HCT116 (cell line): ENCODE measurements around the gene STRC. TPM values are rescaled to one million over a fixed set of nuclear protein-coding genes. Genes with fewer than 3 reads are reported as not detected.
"Not testable (repeated sequence)": the region's sequence is repeated elsewhere in the genome, so short reads cannot be mapped to it uniquely, and the experiment has no call there.

Experiments
- ATAC-seq: fragments of 200-7000 bp; cut with Tn5 transposase; 2 replicates; pipeline ENCODE4 v1.9.1; 2020; ENCODE audit warnings: mild to moderate bottlenecking, moderate library complexity
- Bru-seq: library from RNA; stranded (reverse); fragments of 400-500 nt; gene quantifications from one replicate; lab custom pipeline; 2021; lab: Mats Ljungman, UMichigan
- BruChase-seq, 2 experiments: library from RNA; stranded (reverse); fragments of 400-500 nt; gene quantifications; one replicate each; lab custom pipeline; 2021; lab: Mats Ljungman, UMichigan
- BruUV-seq: library from RNA; stranded (reverse); fragments of 400-500 nt; replicated peaks from 2 replicates; lab custom pipeline; 2021; lab: Mats Ljungman, UMichigan
- CTCF ChIA-PET: fragments of 300-600 bp; sonication (Branson Sonifier 250); formaldehyde crosslinking; loops from one replicate; lab custom pipeline; 2021; ENCODE audit warnings: antibody characterized with exemption; lab: Charles Lee
- POLR2A ChIA-PET: fragments of 300-600, 350-600 bp; sonication (Branson Sonifier 250); formaldehyde crosslinking; loops from one replicate; lab custom pipeline; 2021; ENCODE audit warnings: antibody characterized with exemption; lab: Charles Lee
- RAD21 ChIA-PET, 2 experiments: fragments of 300-600 bp; sonication (Branson Sonifier 250); formaldehyde crosslinking; loops; one replicate each; lab custom pipeline; 2023; ENCODE audit warnings: low total read pairs in 2 of 2; ENCODE audit not compliant: uncharacterized antibody in 2 of 2, unreplicated experiment in 2 of 2, low non-redundant PET in 1 of 2; lab: Charles Lee
- DNase-seq: peaks from one replicate; pipeline ENCODE4 v3.0.0-alpha.2; 2010; ENCODE audit warnings: low read depth, low spot score
- H2AFZ ChIP-seq: fragments of 200-600 bp; shearing (Covaris generic), sonication (generic); 2 replicates; pipeline ENCODE4 v1.6.1; 2017; ENCODE audit warnings: low read depth, mixed run types, mixed read lengths, antibody characterized with exemption, low read length; ENCODE audit not compliant: poor library complexity, severe bottlenecking
- H3K27ac ChIP-seq: 2 replicates; pipeline ENCODE4 v1.5.1; 2012; ENCODE audit warnings: low read depth, low read length
- H3K27me3 ChIP-seq: fragments of 200-600 bp; sonication (generic); 2 replicates; pipeline ENCODE4 v1.6.1; 2016; ENCODE audit warnings: mixed run types, low read length, mixed read lengths; ENCODE audit not compliant: insufficient read depth
- H3K36me3 ChIP-seq, 2 experiments: fragments of 200-500 bp in 1 of 2; fragments of 200-600 bp in 1 of 2; sonication (Bioruptor generic) in 1 of 2; sonication (generic) in 1 of 2; 2 replicates each; pipeline versions ENCODE4 v1.5.1 to v1.6.1; 2014 to 2016; ENCODE audit warnings: low read length in 2 of 2, inconsistent platforms in 1 of 2, mixed read lengths in 1 of 2, mixed run types in 1 of 2; ENCODE audit not compliant: insufficient read depth in 2 of 2, control insufficient read depth in 1 of 2
- H3K4me1 ChIP-seq, 2 experiments: fragments of 200-600 bp in 1 of 2; sonication (generic) in 1 of 2; 2 replicates each; pipeline versions ENCODE4 v1.5.1 to v1.6.1; 2012 to 2017; ENCODE audit warnings: low read length in 2 of 2, inconsistent platforms in 1 of 2, mild to moderate bottlenecking in 1 of 2, mixed read lengths in 1 of 2, mixed run types in 1 of 2, moderate library complexity in 1 of 2; ENCODE audit not compliant: insufficient read depth in 2 of 2, control insufficient read depth in 1 of 2
- H3K4me2 ChIP-seq: fragments of 200-600 bp; sonication (generic); 2 replicates; pipeline ENCODE4 v1.6.1; 2017; ENCODE audit warnings: mixed run types, low read length, mixed read lengths
- H3K4me3 ChIP-seq, 2 experiments: fragments of 200-600 bp in 1 of 2; sonication (generic) in 1 of 2; replicated peaks in 1 of 2; 2 replicates each; pipeline ENCODE4 v1.5.1; 2011 to 2016; ENCODE audit warnings: low read length in 2 of 2, control low read depth in 1 of 2, low read depth in 1 of 2, mild to moderate bottlenecking in 1 of 2, mixed read lengths in 1 of 2, mixed run types in 1 of 2
- H3K79me2 ChIP-seq: fragments of 200-600 bp; sonication (generic); 2 replicates; pipeline ENCODE4 v1.6.1; 2017; ENCODE audit warnings: mild to moderate bottlenecking, mixed run types, low read length, moderate library complexity, mixed read lengths; ENCODE audit not compliant: insufficient read depth
- H3K9ac ChIP-seq: fragments of 200-600 bp; sonication (generic); 2 replicates; pipeline ENCODE4 v1.6.1; 2016; ENCODE audit warnings: low read length, mixed read lengths
- H3K9me2 ChIP-seq: fragments of 200-600 bp; sonication (generic), shearing (Covaris generic); 2 replicates; pipeline ENCODE4 v1.6.1; 2017; ENCODE audit warnings: mixed run types, mild to moderate bottlenecking, moderate library complexity; ENCODE audit not compliant: insufficient read depth
- H3K9me3 ChIP-seq, 2 experiments: fragments of 200-500 bp in 1 of 2; fragments of 200-600 bp in 1 of 2; sonication (Bioruptor generic) in 1 of 2; sonication (generic) in 1 of 2; 2 replicates each; pipeline ENCODE4 v1.6.1; 2014 to 2017; ENCODE audit warnings: low read length in 2 of 2, mixed read lengths in 2 of 2, inconsistent platforms in 1 of 2, low read depth in 1 of 2, mild to moderate bottlenecking in 1 of 2, mixed run types in 1 of 2, moderate library complexity in 1 of 2; ENCODE audit not compliant: control insufficient read depth in 1 of 2, insufficient read depth in 1 of 2
- H4K20me1 ChIP-seq: fragments of 200-600 bp; sonication (generic), shearing (Covaris generic); 2 replicates; pipeline ENCODE4 v1.6.1; 2017; ENCODE audit warnings: mixed run types, mild to moderate bottlenecking, moderate library complexity; ENCODE audit not compliant: insufficient read depth
- intact Hi-C: fragments of 100-400 bp; cut with micrococcal nuclease; formaldehyde crosslinking; loops from 2 replicates; pipeline ENCODE4 v1.10.0; 2022
- long read RNA-seq: library from polyadenylated mRNA; unstranded; transcript quantifications from one replicate; pipeline ENCODE4 v2.0.0, GENCODE V29; 2021; ENCODE audit not compliant: unreplicated experiment
- polyA plus RNA-seq: library from polyadenylated mRNA; unstranded; fragments of >200 nt; gene quantifications from 2 replicates; pipeline ENCODE4 v1.2.1, GENCODE V29; 2012; ENCODE audit warnings: missing spikeins
- total RNA-seq: library from RNA; stranded (reverse); gene quantifications from one replicate; pipeline ENCODE4 v1.2.1, GENCODE V29; 2021; ENCODE audit not compliant: unreplicated experiment

Gene STRC
- 0.91 TPM for total RNA-seq
- 1.7 and 2.0 TPM in 2 replicates for polyA plus RNA-seq
- percentile 32 among the genes with signal in this experiment for Bru-seq, nascent RNA
- percentile 44 among the genes with signal in this experiment for BruChase-seq, experiment 1, labeled RNA remaining after a 6-hour chase
- percentile 38 among the genes with signal in this experiment for BruChase-seq, experiment 2, labeled RNA remaining after a 2-hour chase
- long read RNA-seq, partial matches to known transcripts: 0 of 1 reads
- long read RNA-seq, other reads (novel, unspliced or antisense): 1 of 1 reads

- ATAC-seq, intact Hi-C loops: not testable (repeated sequence)
Measured at GRCh38 chr15:43618700-43619099, at the start of gene STRC. TSS of gene STRC (minus strand) at chr15:43618800. CDS start at chr15:43618722, 78 bp downstream.

GRCh38 chr15:43666177-43666576 lies 47.6 kb upstream of the STRC start:
- intact Hi-C loops, POLR2A ChIA-PET, CTCF ChIA-PET: not testable (repeated sequence)

More at GRCh38 chr15:43618700-43619099, at the start of gene STRC:
- H2AFZ ChIP-seq, H3K4me1 ChIP-seq, H3K27me3 ChIP-seq, H3K4me2 ChIP-seq, H3K27ac ChIP-seq, H3K36me3 ChIP-seq, H3K4me3 ChIP-seq, H3K9me2 ChIP-seq, BruUV-seq, H3K9ac ChIP-seq, H3K79me2 ChIP-seq, H4K20me1 ChIP-seq, POLR2A ChIA-PET, RAD21 ChIA-PET, H3K9me3 ChIP-seq, CTCF ChIA-PET, DNase-seq: not testable (repeated sequence)

GRCh38 chr15:43663333-43663732 lies 44.7 kb upstream of the STRC start:
- ATAC-seq, H3K36me3 ChIP-seq, H3K4me1 ChIP-seq, DNase-seq, H4K20me1 ChIP-seq, RAD21 ChIA-PET, H3K9me2 ChIP-seq, H3K9me3 ChIP-seq, CTCF ChIA-PET, POLR2A ChIA-PET, H2AFZ ChIP-seq, BruUV-seq, intact Hi-C loops, H3K79me2 ChIP-seq, H3K4me2 ChIP-seq, H3K27me3 ChIP-seq, H3K9ac ChIP-seq, H3K4me3 ChIP-seq, H3K27ac ChIP-seq: not testable (repeated sequence)

More at GRCh38 chr15:43666177-43666576, 47.6 kb upstream of the STRC start:
- H3K4me1 ChIP-seq, BruUV-seq, H3K9me3 ChIP-seq, ATAC-seq, H3K9me2 ChIP-seq, RAD21 ChIA-PET, H3K4me2 ChIP-seq, H4K20me1 ChIP-seq, H2AFZ ChIP-seq, H3K27ac ChIP-seq, H3K36me3 ChIP-seq, H3K4me3 ChIP-seq, DNase-seq, H3K27me3 ChIP-seq, H3K9ac ChIP-seq, H3K79me2 ChIP-seq: not testable (repeated sequence)

- DNase-seq, H4K20me1 ChIP-seq, H3K4me2 ChIP-seq, H3K27me3 ChIP-seq, H3K4me3 ChIP-seq, intact Hi-C loops, RAD21 ChIA-PET, H3K27ac ChIP-seq, POLR2A ChIA-PET, H2AFZ ChIP-seq, BruUV-seq, ATAC-seq, CTCF ChIA-PET, H3K79me2 ChIP-seq, H3K36me3 ChIP-seq, H3K9me3 ChIP-seq, H3K4me1 ChIP-seq, H3K9me2 ChIP-seq, H3K9ac ChIP-seq: not testable (repeated sequence)
Measured at GRCh38 chr15:43662293-43662692, 43.7 kb upstream of the STRC start.
